Frontal cortex (tissue), 4 donors: ENCODE measurements around the gene HMGCS2. TPM values are rescaled to one million over a fixed set of nuclear protein-coding genes. Genes with fewer than 3 reads are reported as not detected.
A peak's percentile ranks its signal among the peaks of the same experiment; 100 is the strongest.
"Not testable (repeated sequence)": the region's sequence is repeated elsewhere in the genome, so short reads cannot be mapped to it uniquely, and the experiment has no call there.

Source experiments
- DNase-seq, 2 donors: peaks; one replicate each; pipeline ENCODE4 v3.0.0; 2012; ENCODE audit warnings: low spot score in 2 of 2
- FAIRE-seq: peaks from 2 replicates; lab custom pipeline; 2012; peaks lifted over from hg19 to GRCh38; lab: Jason Lieb, UNC
- total RNA-seq: library from RNA; depleted of rRNA; stranded (reverse); fragments of >200 nt; gene quantifications from one replicate; pipeline ENCODE4 v1.2.3, GENCODE V29; 2014
- donor health status: control.
- donor health status: control.
- donor health status: control.

Gene HMGCS2
- total RNA-seq, 1 donor from 2014 or later: not detected

- DNase-seq (peak; percentile 67 to 71), FAIRE-seq (no peak)
Measured at GRCh38 chr1:119711804-119712341, 56.8 kb downstream of the HMGCS2 start, which contains the start of gene PHGDH. Gene PHGDH (plus strand): TSS chr1:119711934. CDS start chr1:119712023, 89 bp downstream.

- not testable (repeated sequence) for FAIRE-seq, DNase-seq
Measured at GRCh38 chr1:119711356-119711803, 57.3 kb downstream of the HMGCS2 start.

GRCh38 chr1:119706599-119706998 lies 62.1 kb downstream of the HMGCS2 start:
- FAIRE-seq, DNase-seq: not testable (repeated sequence)

GRCh38 chr1:119703666-119704450 lies 64.8 kb downstream of the HMGCS2 start:
- DNase-seq (no peak), FAIRE-seq (no peak)

- no peak for FAIRE-seq
Measured at GRCh38 chr1:119702384-119702783, 66.3 kb downstream of the HMGCS2 start.

GRCh38 chr1:119701659-119702058 lies 67.0 kb downstream of the HMGCS2 start:
- no peak for DNase-seq
- no peak for FAIRE-seq

More at GRCh38 chr1:119702384-119702783, 66.3 kb downstream of the HMGCS2 start:
- no peak for DNase-seq

- no peak for DNase-seq
- FAIRE-seq: no peak
Measured at GRCh38 chr1:119700326-119700725, 68.4 kb downstream of the HMGCS2 start.

Other genes starting within 250 kb of the HMGCS2 start
- 31.4 TPM for gene ZNF697, start 120.6 kb downstream of the HMGCS2 start, total RNA-seq
- 13.0 TPM for gene PHGDH, start 57.0 kb downstream of the HMGCS2 start, total RNA-seq
- not detected for gene REG4, start 42.6 kb upstream of the HMGCS2 start, total RNA-seq
- not detected for gene ADAM30, start 127.6 kb upstream of the HMGCS2 start, total RNA-seq